ENCODE data around the gene CNR2.
"Not testable (repeated sequence)": the region's sequence is repeated elsewhere in the genome, so short reads cannot be mapped to it uniquely, and the experiment has no call there.

CNR2 gene

GRCh38 chr1:23867895-23868556, 45.1 kb downstream of the CNR2 start, which contains the start of gene FUCA1:
FUCA1 (minus strand) TSS chr1:23868290; CDS start chr1:23868286, 4 bp downstream.
- peak; percentile 93 for DNase-seq (ENCODE audit: low spot score)
- H3K4me3 ChIP-seq, result peak within 1 kb of the TSS; percentile 94
- peak within 1 kb of the TSS; percentile 42 to 86 for H3K27ac ChIP-seq
- TF ChIP-seq CTCF (IDR thresholded peaks at IDR 0.05), result peak; percentile 94

GRCh38 chr1:23867542-23867894, 45.6 kb downstream of the CNR2 start:
- TF ChIP-seq CTCF (IDR thresholded peaks at IDR 0.05), result no peak
- Histone ChIP-seq H3K27ac (peak overlapping the region; percentile 42 to 86), H3K4me3 (peak overlapping the region; percentile 94)
- DNase-seq (ENCODE audit: low spot score), result no peak

GRCh38 chr1:23865543-23865930, 47.6 kb downstream of the CNR2 start:
- no peak for TF ChIP-seq CTCF (IDR thresholded peaks at IDR 0.05)
- Histone ChIP-seq H3K27ac (peak overlapping the region in 1 of 2 donors; percentile 34), H3K4me3 (no peak overlapping the region)
- no peak for DNase-seq (ENCODE audit: low spot score)

- TF ChIP-seq CTCF (IDR thresholded peaks at IDR 0.05), result no peak
- Histone ChIP-seq H3K4me3 (no peak overlapping the region), H3K27ac (peak overlapping the region in 1 of 2 donors; percentile 34)
These were observed 48.2 kb downstream of the CNR2 start for GRCh38 chr1:23864801-23865542.

GRCh38 chr1:23862640-23863039, 50.5 kb downstream of the CNR2 start:
- DNase-seq (ENCODE audit: low spot score), result no peak
- Histone ChIP-seq H3K4me3 (no peak overlapping the region), H3K27ac (no peak overlapping the region)
- TF ChIP-seq CTCF (IDR thresholded peaks at IDR 0.05), result no peak

More at GRCh38 chr1:23864801-23865542, 48.2 kb downstream of the CNR2 start:
- no peak for DNase-seq (ENCODE audit: low spot score)

GRCh38 chr1:23854568-23854967, 58.6 kb downstream of the CNR2 start:
- H3K27ac ChIP-seq, result no peak overlapping the region
- no peak for DNase-seq (ENCODE audit: low spot score)
- no peak for TF ChIP-seq CTCF (IDR thresholded peaks at IDR 0.05)
- H3K4me3 ChIP-seq, result no peak overlapping the region

GRCh38 chr1:23853124-23853523, 60.0 kb downstream of the CNR2 start:
- not testable (repeated sequence) for H3K27ac ChIP-seq; H3K4me3 ChIP-seq; DNase-seq (ENCODE audit: low spot score)

- H3K27ac ChIP-seq; DNase-seq (ENCODE audit: low spot score); H3K4me3 ChIP-seq: not testable (repeated sequence)
These were observed 61.8 kb downstream of the CNR2 start for GRCh38 chr1:23851406-23851805.

Data from coronary artery (tissue), 2 donors.